ENCODE data around the gene TTC39B.

- no peak for TF ChIP-seq POLR2AphosphoS5 (IDR thresholded peaks at IDR 0.05)
- TF ChIP-seq CTCF (IDR thresholded peaks at IDR 0.05): no peak
These were observed 13.9 kb downstream of the TTC39B start for GRCh38 chr9:15293084-15293483.
